Sigmoid colon (tissue), 7 donors: Measurements from ENCODE around the gene CXCR3. TPM values are rescaled to one million over a fixed set of nuclear protein-coding genes. Genes with fewer than 3 reads are reported as not detected.

Source experiments
- DNase-seq: peaks from one replicate; pipeline ENCODE4 v3.0.0-alpha.2; 2019
- H3K27ac ChIP-seq, 4 donors: fragments of 200-600 bp; sonication (generic); one replicate each; pipeline ENCODE4 v1.5.1; 2016 to 2019; ENCODE audit warnings: mild to moderate bottlenecking in 1 of 4
- H3K27me3 ChIP-seq, 3 donors: fragments of 200-600 bp; sonication (generic); one replicate each; pipeline ENCODE4 v1.5.1; 2019; ENCODE audit warnings: mild to moderate bottlenecking in 1 of 3
- H3K36me3 ChIP-seq, 4 donors: fragments of 200-600 bp; sonication (generic); one replicate each; pipeline ENCODE4 v1.5.1; 2016 to 2019
- H3K4me1 ChIP-seq, 4 donors: fragments of 200-600 bp; sonication (generic); one replicate each; pipeline ENCODE4 v1.5.1; 2017 to 2019
- H3K4me3 ChIP-seq, 4 donors: fragments of 200-600 bp; sonication (generic); one replicate each; pipeline ENCODE4 v1.5.1; 2017 to 2019; ENCODE audit warnings: mild to moderate bottlenecking in 2 of 4, moderate library complexity in 1 of 4
- H3K9me3 ChIP-seq, 4 donors: fragments of 200-600 bp in 3 of 4; sonication (generic) in 3 of 4; one replicate each; pipeline versions ENCODE4 v1.5.1 to v1.6.1; 2013 to 2019
- CTCF ChIP-seq, 4 experiments: fragments of 450-650 bp in 3 of 4; fragments of 200-600 bp in 1 of 4; IDR thresholded peaks; one replicate each; pipeline ENCODE4 v1.5.1; 2016 to 2019; ENCODE audit warnings: antibody characterized with exemption in 4 of 4, mild to moderate bottlenecking in 3 of 4, moderate library complexity in 2 of 4
- EP300 ChIP-seq, 4 donors: sonication (generic); formaldehyde crosslinking; IDR thresholded peaks; one replicate each; pipeline ENCODE4 v1.6.1; 2017; ENCODE audit warnings: antibody characterized with exemption in 4 of 4
- POLR2A ChIP-seq, 2 donors: fragments of 450-650 bp; IDR thresholded peaks; one replicate each; pipeline ENCODE4 v1.6.1; 2016; ENCODE audit warnings: antibody characterized with exemption in 2 of 2, mild to moderate bottlenecking in 2 of 2, moderate library complexity in 2 of 2
- POLR2AphosphoS5 ChIP-seq, 4 donors: sonication (generic); formaldehyde crosslinking; IDR thresholded peaks; one replicate each; pipeline ENCODE4 v1.6.1; 2017; ENCODE audit warnings: antibody characterized with exemption in 4 of 4
- WGBS, 2 donors: extraction: QIAGEN DNeasy Blood & Tissue Kit; methylation state at CpG; one replicate each; pipeline ENCODE4 v1.1.7; 2013; 5-methylcytosine and 5-hydroxymethylcytosine counted together
- intact Hi-C: fragments of 100-400 bp; cut with DNase I; formaldehyde crosslinking; loops from one replicate; pipeline ENCODE4 v1.15.1; 2023
- polyA plus RNA-seq, 3 donors: library from polyadenylated mRNA; stranded (reverse); fragments of 200-250 nt; gene quantifications; one replicate each; pipeline ENCODE4 v1.2.3, GENCODE V29; 2013
- total RNA-seq, 4 donors: library from RNA; depleted of rRNA; stranded (reverse); fragments of >200 nt; gene quantifications; one replicate each; pipeline ENCODE4 v1.1.0, GENCODE V29; 2016
- donor health status: healthy with polysubstance abuse.
- donor health status: Bipolar disorder and iron deficiency.
- donor health status: healthy.

The CXCR3 gene
- total RNA-seq (not detected), polyA plus RNA-seq (1 to 10 TPM in 1 of 3 donors, under 1 TPM in 2; 0.60 to 6.5 (median 0.69) TPM)

DNA sequence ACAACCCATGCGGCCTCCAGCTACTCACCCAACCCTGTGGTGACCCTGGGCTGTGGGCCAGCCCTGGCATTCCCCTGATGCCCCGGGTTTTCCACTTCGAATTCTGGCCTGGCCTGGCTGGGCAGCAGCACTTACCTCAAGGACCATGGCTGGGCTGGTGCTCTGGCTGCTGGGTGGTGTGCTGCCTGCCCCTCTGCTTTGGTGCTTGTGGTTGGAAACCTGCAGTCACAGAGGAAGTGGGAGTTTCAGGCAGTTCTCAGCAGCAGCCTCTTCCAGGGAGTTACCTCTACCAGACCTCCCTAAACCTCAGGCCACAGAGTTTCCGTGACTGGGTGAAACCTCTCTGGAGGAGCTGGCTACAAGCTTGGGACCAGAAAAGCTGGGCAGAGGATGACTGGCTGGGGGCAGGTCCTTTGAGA, at the start of gene CXCR3:
Gene CXCR3, minus strand, starts transcription at position 209 of the 419 bp plus-strand sequence. Its CDS starts 62 bp downstream, at position 147.
- peaks cover 0 to 19% (median 10%) of the 10 kb centered on the region in 4 donors for H3K4me1 ChIP-seq
- peaks cover 0 to 12% (median 0%) of the 10 kb centered on the region in 4 donors for H3K36me3 ChIP-seq
- no peaks in the 10 kb centered on the region for H3K9me3 ChIP-seq
- H3K27me3 ChIP-seq = no peaks in the 10 kb centered on the region
- DNase-seq = no peak
- 33 to 38% methylated on average over 4 of the region's 4 CpGs for WGBS, 2 donors
- no peak within 1 kb of the TSS for H3K4me3 ChIP-seq
- H3K27ac ChIP-seq = no peak within 1 kb of the TSS
- no peak for TF ChIP-seq POLR2A (IDR thresholded peaks at IDR 0.05)
- TF ChIP-seq EP300 (IDR thresholded peaks at IDR 0.05) = no peak
- intact Hi-C loops = no loop called here

- Histone ChIP-seq H3K9me3 (no peaks in the 10 kb centered on the region), H3K4me3 (no peak within 1 kb of the TSS), H3K27me3 (no peaks in the 10 kb centered on the region), H3K27ac (no peak within 1 kb of the TSS), H3K4me1 (no peaks in the 10 kb centered on the region), H3K36me3 (no peaks in the 10 kb centered on the region)
- 96% methylated on average over 50 of the region's 50 CpGs for WGBS, 2 donors
- no peak for TF ChIP-seq CTCF (IDR thresholded peaks at IDR 0.05)
- DNase-seq = no peak
- intact Hi-C loops = no loop called here
These were observed 49.3 kb upstream of the CXCR3 start, which contains the start of gene LOC101059915 for GRCh38 chrX:71667328-71668247. Gene LOC101059915, plus strand, starts transcription at chrX:71667546.

GRCh38 chrX:71666240-71667223, 48.2 kb upstream of the CXCR3 start:
- intact Hi-C loops = no loop called here
- H3K4me3 ChIP-seq = no peak overlapping the region
- no peaks in the 10 kb centered on the region for H3K27me3 ChIP-seq
- no peak for TF ChIP-seq POLR2A (IDR thresholded peaks at IDR 0.05)
- TF ChIP-seq CTCF (IDR thresholded peaks at IDR 0.05) = no peak
- TF ChIP-seq POLR2AphosphoS5 (IDR thresholded peaks at IDR 0.05) = no peak
- no peak for TF ChIP-seq EP300 (IDR thresholded peaks at IDR 0.05)
- H3K4me1 ChIP-seq = no peaks in the 10 kb centered on the region
- WGBS, 2 donors = 94 to 97% methylated on average over 48 of the region's 48 CpGs
- no peaks in the 10 kb centered on the region for H3K36me3 ChIP-seq
- no peak for DNase-seq
- H3K27ac ChIP-seq = no peak overlapping the region
- no peaks in the 10 kb centered on the region for H3K9me3 ChIP-seq

GRCh38 chrX:71665747-71666146, 47.4 kb upstream of the CXCR3 start:
- H3K4me1 ChIP-seq = no peaks in the 10 kb centered on the region
- H3K4me3 ChIP-seq = no peak overlapping the region
- WGBS, 2 donors = 73 to 80% methylated on average over 10 of the region's 10 CpGs
- no peaks in the 10 kb centered on the region for H3K36me3 ChIP-seq
- DNase-seq = no peak
- TF ChIP-seq POLR2A (IDR thresholded peaks at IDR 0.05) (no peak), POLR2AphosphoS5 (IDR thresholded peaks at IDR 0.05) (no peak), CTCF (IDR thresholded peaks at IDR 0.05) (no peak), EP300 (IDR thresholded peaks at IDR 0.05) (no peak)
- intact Hi-C loops = no loop called here
- no peaks in the 10 kb centered on the region for H3K27me3 ChIP-seq
- H3K9me3 ChIP-seq = no peaks in the 10 kb centered on the region
- H3K27ac ChIP-seq = no peak overlapping the region
